ENCODE measurements around the gene RANBP1. TPM values are rescaled to one million over a fixed set of nuclear protein-coding genes. Genes with fewer than 3 reads are reported as not detected.

The RANBP1 gene
- total RNA-seq, 2 experiments from 2014 or later: 68.1 to 72.1 TPM

DNA sequence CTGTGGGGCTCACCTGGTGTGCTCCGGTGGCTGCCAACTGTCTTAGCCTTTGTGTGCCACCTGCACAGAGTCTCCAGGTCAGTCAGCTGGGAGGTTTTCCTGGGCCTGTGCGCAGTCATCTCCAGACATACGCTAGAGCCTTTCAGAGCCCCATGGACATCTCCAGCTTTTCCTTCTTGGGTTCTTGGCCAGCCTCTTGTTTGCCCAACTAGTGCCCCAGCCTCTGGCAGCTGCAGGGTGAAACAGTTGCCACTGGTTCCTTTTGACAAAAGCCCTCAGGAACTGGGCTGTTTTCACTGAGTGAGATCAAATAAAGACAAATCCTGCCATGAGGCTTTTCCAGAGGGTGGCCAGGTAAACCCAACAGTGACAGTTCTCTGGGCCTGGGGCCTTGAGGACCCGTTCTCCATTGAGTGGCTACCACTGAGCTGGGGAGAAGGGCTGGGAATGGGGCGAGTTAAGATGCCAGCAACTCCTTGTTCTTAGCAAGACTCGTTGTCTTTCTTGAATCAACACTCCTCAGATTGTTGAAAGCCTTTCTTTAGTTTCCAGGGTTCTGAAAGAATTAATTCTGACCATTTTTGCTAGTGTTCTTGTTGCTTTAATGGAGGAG lies 16.7 kb upstream of the RANBP1 start:
- Histone ChIP-seq H3K9me3 (ENCODE audit: control insufficient read depth in 1 of 2, insufficient read depth in 1 of 2, low read length in 2 of 2) (peaks cover 0 to 7% of the 10 kb centered on the region in 2 experiments), H3K27ac (ENCODE audit: low read depth in 1 of 2, low read length in 2 of 2) (peak overlapping the region; percentile 43 to 83), H3K4me1 (ENCODE audit: insufficient read depth, low read length) (peaks cover 32% of the 10 kb centered on the region), H3K4me3 (ENCODE audit: low read length) (no peak overlapping the region), H3K27me3 (ENCODE audit: control insufficient read depth in 1 of 2, insufficient read depth in 2 of 2, low read length in 2 of 2) (no peaks in the 10 kb centered on the region), H3K36me3 (ENCODE audit: insufficient read depth, low read length) (peaks cover 35% of the 10 kb centered on the region)
- intact Hi-C loops (cut with DNase I, micrococcal nuclease): no loop called here
- POLR2A ChIA-PET: no interaction called here
- Mint-ChIP-seq H3K36me3 (ENCODE audit: low read depth) (peaks cover 65% of the 10 kb centered on the region), H3K4me1 (ENCODE audit: low read depth) (peaks cover 64% of the 10 kb centered on the region), H3K9me3 (peaks cover 3% of the 10 kb centered on the region), H3K4me3 (no peak overlapping the region), H3K27me3 (no peaks in the 10 kb centered on the region), H3K27ac (peak overlapping the region; percentile 96)
- ATAC-seq (ENCODE audit: poor library complexity): no peak
- DNase-seq: no peak
- TF ChIP-seq, protein P1, sequence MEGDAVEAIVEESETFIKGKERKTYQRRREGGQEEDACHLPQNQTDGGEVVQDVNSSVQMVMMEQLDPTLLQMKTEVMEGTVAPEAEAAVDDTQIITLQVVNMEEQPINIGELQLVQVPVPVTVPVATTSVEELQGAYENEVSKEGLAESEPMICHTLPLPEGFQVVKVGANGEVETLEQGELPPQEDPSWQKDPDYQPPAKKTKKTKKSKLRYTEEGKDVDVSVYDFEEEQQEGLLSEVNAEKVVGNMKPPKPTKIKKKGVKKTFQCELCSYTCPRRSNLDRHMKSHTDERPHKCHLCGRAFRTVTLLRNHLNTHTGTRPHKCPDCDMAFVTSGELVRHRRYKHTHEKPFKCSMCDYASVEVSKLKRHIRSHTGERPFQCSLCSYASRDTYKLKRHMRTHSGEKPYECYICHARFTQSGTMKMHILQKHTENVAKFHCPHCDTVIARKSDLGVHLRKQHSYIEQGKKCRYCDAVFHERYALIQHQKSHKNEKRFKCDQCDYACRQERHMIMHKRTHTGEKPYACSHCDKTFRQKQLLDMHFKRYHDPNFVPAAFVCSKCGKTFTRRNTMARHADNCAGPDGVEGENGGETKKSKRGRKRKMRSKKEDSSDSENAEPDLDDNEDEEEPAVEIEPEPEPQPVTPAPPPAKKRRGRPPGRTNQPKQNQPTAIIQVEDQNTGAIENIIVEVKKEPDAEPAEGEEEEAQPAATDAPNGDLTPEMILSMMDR (IDR thresholded peaks at IDR 0.05): no peak
- CTCF ChIA-PET: no interaction called here

DNA sequence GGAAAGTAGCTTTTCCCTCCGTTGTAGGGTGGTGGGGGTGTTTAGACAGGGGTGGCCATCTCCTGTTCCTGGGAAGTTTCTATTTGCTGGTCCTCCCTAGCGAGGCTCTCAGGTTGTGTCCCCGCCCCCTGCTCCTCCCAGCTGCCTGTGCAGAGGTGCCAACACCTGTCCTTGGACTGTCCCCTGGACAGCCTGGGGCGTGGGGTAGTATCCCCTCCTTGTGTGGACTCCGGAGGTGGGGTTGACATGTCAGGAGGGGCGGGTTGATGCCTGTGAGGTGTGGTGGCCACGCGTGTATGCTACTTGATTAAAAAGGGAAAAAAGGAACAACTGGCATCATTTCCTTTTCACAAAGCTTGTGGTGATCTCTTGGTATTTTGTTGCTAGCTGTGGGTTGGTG lies 14.3 kb upstream of the RANBP1 start:
- Histone ChIP-seq H3K9me3 (ENCODE audit: control insufficient read depth in 1 of 2, insufficient read depth in 1 of 2, low read length in 2 of 2) (peaks cover 0 to 5% of the 10 kb centered on the region in 2 experiments), H3K4me1 (ENCODE audit: insufficient read depth, low read length) (peaks cover 32% of the 10 kb centered on the region), H3K4me3 (ENCODE audit: low read length) (no peak overlapping the region), H3K27ac (ENCODE audit: low read depth in 1 of 2, low read length in 2 of 2) (peak overlapping the region; percentile 51 to 52), H3K27me3 (ENCODE audit: control insufficient read depth in 1 of 2, insufficient read depth in 2 of 2, low read length in 2 of 2) (no peaks in the 10 kb centered on the region), H3K36me3 (ENCODE audit: insufficient read depth, low read length) (peaks cover 42% of the 10 kb centered on the region)
- CTCF ChIA-PET: interaction anchor here (1.7 to 2.0 kb wide), 3 partner anchors 9 to 28 kb away, joined by 3 to 6 read pairs (median 4); partner anchors contain the start of gene TRMT2A
- Mint-ChIP-seq H3K9me3 (peaks cover 3% of the 10 kb centered on the region), H3K36me3 (ENCODE audit: low read depth) (peaks cover 50% of the 10 kb centered on the region), H3K4me3 (no peak overlapping the region), H3K27ac (peak overlapping the region; percentile 96), H3K27me3 (no peaks in the 10 kb centered on the region), H3K4me1 (ENCODE audit: low read depth) (peaks cover 64% of the 10 kb centered on the region)
- intact Hi-C loops (cut with DNase I, micrococcal nuclease): loop anchor here (2.0 to 10.0 kb wide), 2 partner anchors 15 to 807 kb away; partner anchors contain the start of genes CLTCL1 (in 1 of the 2), RANBP1 (in 1 of the 2) and TRMT2A (in 1 of the 2)
- TF ChIP-seq, protein P1 (IDR thresholded peaks at IDR 0.05): no peak
- no peak for ATAC-seq (ENCODE audit: poor library complexity)
- POLR2A ChIA-PET: interaction anchor here (1.1 to 1.9 kb wide), 3 partner anchors 9 to 16 kb away, joined by 4 to 17 read pairs (median 7); partner anchors contain the start of genes RANBP1 and TRMT2A
- no peak for DNase-seq

DNA sequence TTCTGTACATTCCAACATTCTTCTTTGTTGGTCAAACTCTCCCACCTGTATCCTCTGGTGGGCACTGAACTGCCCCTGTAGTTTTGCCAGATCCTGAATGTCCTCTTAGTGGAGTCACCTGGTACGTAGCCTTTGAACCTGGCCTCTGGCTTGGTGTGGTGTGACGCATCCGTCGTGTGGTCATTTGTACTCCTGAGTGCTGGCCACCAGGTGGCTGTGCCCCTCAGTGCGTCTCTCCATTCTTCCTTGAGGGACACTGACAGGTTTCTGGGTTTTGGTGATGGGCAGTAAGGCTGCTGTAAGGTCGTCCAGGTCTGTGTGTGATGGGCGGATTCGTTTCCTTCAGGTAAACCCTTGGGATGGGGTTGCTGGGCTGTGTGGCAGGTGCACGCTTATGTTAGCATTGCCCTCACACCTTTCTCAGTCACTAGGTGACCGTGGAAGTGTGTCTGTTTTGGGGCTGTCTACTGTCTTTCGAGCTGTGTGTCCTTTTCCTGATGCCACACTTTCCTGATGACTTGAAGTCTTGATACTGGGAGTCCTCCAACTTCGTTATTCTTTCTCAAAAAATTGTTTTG lies 13.6 kb upstream of the RANBP1 start:
- ChIA-PET CTCF (interaction anchor here (1.7 to 2.0 kb wide), 2 partner anchors 9 to 27 kb away, joined by 3 to 6 read pairs; no protein-coding TSS in a partner anchor), POLR2A (interaction anchor here (1.9 kb wide), 1 partner anchor 15 kb away, joined by 17 read pairs; the partner anchor contains the start of genes RANBP1 and TRMT2A)
- Mint-ChIP-seq H3K9me3 (no peaks in the 10 kb centered on the region), H3K27ac (peak overlapping the region; percentile 96), H3K4me1 (ENCODE audit: low read depth) (peaks cover 60% of the 10 kb centered on the region), H3K27me3 (no peaks in the 10 kb centered on the region), H3K36me3 (ENCODE audit: low read depth) (peaks cover 49% of the 10 kb centered on the region), H3K4me3 (no peak overlapping the region)
- Histone ChIP-seq H3K4me1 (ENCODE audit: insufficient read depth, low read length) (peaks cover 32% of the 10 kb centered on the region), H3K4me3 (ENCODE audit: low read length) (no peak overlapping the region), H3K27me3 (ENCODE audit: control insufficient read depth in 1 of 2, insufficient read depth in 2 of 2, low read length in 2 of 2) (no peaks in the 10 kb centered on the region), H3K36me3 (ENCODE audit: insufficient read depth, low read length) (peaks cover 43% of the 10 kb centered on the region), H3K27ac (ENCODE audit: low read depth in 1 of 2, low read length in 2 of 2) (peak overlapping the region in 1 of 2 donors; percentile 51), H3K9me3 (ENCODE audit: control insufficient read depth in 1 of 2, insufficient read depth in 1 of 2, low read length in 2 of 2) (no peaks in the 10 kb centered on the region)
- TF ChIP-seq, protein P1 (IDR thresholded peaks at IDR 0.05): no peak
- ATAC-seq (ENCODE audit: poor library complexity) (no peak), DNase-seq (no peak)
- intact Hi-C loops (cut with DNase I, micrococcal nuclease): loop anchor here in 1 of 2 experiments (10.0 kb wide), 1 partner anchor 807 kb away; the partner anchor contains the start of gene CLTCL1
